GM23338 (cell line): ENCODE data around the gene ZNF560. TPM values are rescaled to one million over a fixed set of nuclear protein-coding genes. Genes with fewer than 3 reads are reported as not detected.

Experiments used
- ATAC-seq: fragments of 200-7000 bp; cut with Tn5 transposase; 3 replicates; pipeline ENCODE4 v1.9.1; 2020
- DNase-seq: peaks from one replicate; pipeline ENCODE4 v3.0.0-alpha.2; 2015; ENCODE audit warnings: low spot score
- H2AFZ ChIP-seq: fragments of 200-600 bp; sonication (generic); 2 replicates; pipeline ENCODE4 v1.8.0; 2016; ENCODE audit warnings: antibody characterized with exemption, mild to moderate bottlenecking, moderate library complexity
- H3F3A ChIP-seq: fragments of 200-600 bp; sonication (generic); replicated peaks from 2 replicates; pipeline ENCODE4 v1.8.0; 2017; ENCODE audit warnings: antibody characterized with exemption, mixed run types, low read depth
- H3K27ac ChIP-seq: fragments of 200-600 bp; sonication (generic); 2 replicates; pipeline ENCODE4 v1.6.1; 2016; ENCODE audit warnings: low read depth
- H3K27me3 ChIP-seq: fragments of 200-600 bp; sonication (generic); 2 replicates; pipeline ENCODE4 v1.8.0; 2016; ENCODE audit warnings: mild to moderate bottlenecking, mixed run types, moderate library complexity; ENCODE audit not compliant: insufficient read depth
- H3K36me3 ChIP-seq: fragments of 200-600 bp; sonication (generic); 2 replicates; pipeline ENCODE4 v1.8.0; 2016; ENCODE audit warnings: mild to moderate bottlenecking; ENCODE audit not compliant: insufficient read depth
- H3K4me1 ChIP-seq: fragments of 200-600 bp; sonication (generic); 2 replicates; pipeline ENCODE4 v1.8.0; 2016; ENCODE audit warnings: mild to moderate bottlenecking, moderate library complexity; ENCODE audit not compliant: insufficient read depth
- H3K4me2 ChIP-seq: fragments of 200-600 bp; sonication (generic); 2 replicates; pipeline ENCODE4 v1.7.1; 2017; ENCODE audit warnings: mixed run types
- H3K4me3 ChIP-seq: fragments of 200-600 bp; sonication (generic); 2 replicates; pipeline ENCODE4 v1.6.1; 2016; ENCODE audit warnings: mixed run types
- H3K79me2 ChIP-seq: fragments of 200-600 bp; sonication (generic); replicated peaks from 2 replicates; pipeline ENCODE4 v1.8.0; 2017; ENCODE audit warnings: mild to moderate bottlenecking; ENCODE audit not compliant: insufficient read depth
- H3K9me2 ChIP-seq: fragments of 200-600 bp; sonication (generic); 2 replicates; pipeline ENCODE4 v1.8.0; 2017; ENCODE audit not compliant: insufficient read depth
- H4K20me1 ChIP-seq: fragments of 200-600 bp; sonication (generic); replicated peaks from 2 replicates; pipeline ENCODE4 v1.8.0; 2017; ENCODE audit warnings: mild to moderate bottlenecking; ENCODE audit not compliant: insufficient read depth
- H3K27ac Mint-ChIP-seq: 2 replicates; pipeline ENCODE4 v1.8.0; 2020; ENCODE audit warnings: inconsistent platforms, mild to moderate bottlenecking, moderate library complexity, mixed read lengths
- H3K27me3 Mint-ChIP-seq: 3 replicates; pipeline ENCODE4 v1.8.0; 2022; ENCODE audit warnings: low read depth, mild to moderate bottlenecking, moderate library complexity, mixed read lengths, inconsistent platforms; ENCODE audit not compliant: insufficient read depth, poor library complexity
- H3K36me3 Mint-ChIP-seq: 3 replicates; pipeline ENCODE4 v1.8.0; 2021; ENCODE audit warnings: low read depth, mild to moderate bottlenecking, inconsistent platforms, moderate library complexity, mixed read lengths
- H3K4me1 Mint-ChIP-seq: 3 replicates; pipeline ENCODE4 v1.8.0; 2020; ENCODE audit warnings: mild to moderate bottlenecking, inconsistent platforms, mixed read lengths
- H3K4me3 Mint-ChIP-seq: 3 replicates; pipeline ENCODE4 v1.8.0; 2021; ENCODE audit warnings: moderate library complexity, mild to moderate bottlenecking, inconsistent platforms, mixed read lengths
- H3K9me3 Mint-ChIP-seq: 3 replicates; pipeline ENCODE4 v1.8.0; 2020; ENCODE audit warnings: moderate library complexity, mild to moderate bottlenecking, inconsistent platforms, mixed read lengths
- CREB1 ChIP-seq: fragments of 250-450 bp; sonication (Bioruptor Pico); IDR thresholded peaks from 2 replicates; pipeline ENCODE4 v1.5.0; 2020; ENCODE audit warnings: low read depth, mild to moderate bottlenecking, moderate library complexity
- EZH2 ChIP-seq: fragments of 200-600 bp; sonication (generic); IDR thresholded peaks from one replicate; pipeline ENCODE4 v1.8.0; 2017; ENCODE audit warnings: antibody characterized with exemption, mild to moderate bottlenecking, low read depth; ENCODE audit not compliant: unreplicated experiment
- JUNB ChIP-seq: IDR thresholded peaks from one replicate; pipeline ENCODE4 v1.6.1; 2016; ENCODE audit warnings: antibody characterized with exemption; ENCODE audit not compliant: unreplicated experiment
- NANOG ChIP-seq: IDR thresholded peaks from 2 replicates; pipeline ENCODE4 v1.6.1; 2016; ENCODE audit warnings: antibody characterized with exemption, borderline replicate concordance
- POLR2AphosphoS5 ChIP-seq: IDR thresholded peaks from 2 replicates; pipeline ENCODE4 v1.6.1; 2016; ENCODE audit warnings: antibody characterized with exemption, low read depth
- ZNF114 ChIP-seq: fragments of 250-450 bp; sonication (Bioruptor Pico); IDR thresholded peaks from 2 replicates; pipeline ENCODE4 v1.5.0; 2020; ENCODE audit warnings: mild to moderate bottlenecking, moderate library complexity
- ZNF331 ChIP-seq: fragments of 250-450 bp; sonication (Bioruptor Pico); IDR thresholded peaks from 2 replicates; pipeline ENCODE4 v1.5.0; 2020; ENCODE audit warnings: low read depth, mild to moderate bottlenecking, moderate library complexity
- polyA plus RNA-seq: library from polyadenylated mRNA; unstranded; fragments of >200 nt; fragmentation: Nextera tagmentation; extraction: Ambion mirVana; gene quantifications from 2 replicates; pipeline ENCODE4 v1.2.1, GENCODE V29; 2016
- total RNA-seq: library from RNA; depleted of rRNA; stranded (reverse); fragments of >200 nt; shearing (Covaris generic); gene quantifications from 2 replicates; pipeline ENCODE4 v1.2.3, GENCODE V29; 2014
- TF ChIP-seq, protein P1 (sequence below): IDR thresholded peaks from one replicate; pipeline ENCODE4 v1.6.1; 2018; ENCODE audit warnings: antibody characterized with exemption; ENCODE audit not compliant: unreplicated experiment
- TF ChIP-seq, protein P2 (sequence below): fragments of 250-450 bp; sonication (Bioruptor Pico); IDR thresholded peaks from 2 replicates; pipeline ENCODE4 v1.5.0; 2020; ENCODE audit warnings: mild to moderate bottlenecking, moderate library complexity
- TF ChIP-seq, protein P3 (sequence below): IDR thresholded peaks from 2 replicates; pipeline ENCODE4 v1.6.1; 2016; ENCODE audit warnings: antibody characterized with exemption

The ZNF560 gene
- total and polyA plus RNA-seq, 2 experiments from 2014 or later: 0.14 TPM; not detected in 1

DNA sequence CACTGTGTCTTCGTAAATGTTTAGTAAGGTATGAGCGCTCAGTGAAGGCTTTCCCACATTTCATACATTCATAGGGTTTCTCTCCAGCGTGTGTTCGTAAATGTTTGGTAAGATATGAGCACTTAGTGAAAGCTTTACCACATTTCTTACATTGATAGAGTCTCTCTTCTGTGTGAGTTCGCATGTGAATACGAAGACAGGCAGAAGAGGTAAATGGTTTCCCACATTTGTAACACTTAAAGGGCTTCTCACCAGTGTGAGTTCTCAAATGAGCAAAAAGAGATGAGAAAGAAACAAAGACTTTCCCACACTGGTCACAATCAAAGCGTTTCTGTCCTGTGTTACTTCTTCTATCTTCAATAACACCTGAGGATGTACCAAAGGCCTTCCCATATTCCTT is 31.3 kb downstream of the ZNF560 start (continued):
- TF ChIP-seq, protein P1, sequence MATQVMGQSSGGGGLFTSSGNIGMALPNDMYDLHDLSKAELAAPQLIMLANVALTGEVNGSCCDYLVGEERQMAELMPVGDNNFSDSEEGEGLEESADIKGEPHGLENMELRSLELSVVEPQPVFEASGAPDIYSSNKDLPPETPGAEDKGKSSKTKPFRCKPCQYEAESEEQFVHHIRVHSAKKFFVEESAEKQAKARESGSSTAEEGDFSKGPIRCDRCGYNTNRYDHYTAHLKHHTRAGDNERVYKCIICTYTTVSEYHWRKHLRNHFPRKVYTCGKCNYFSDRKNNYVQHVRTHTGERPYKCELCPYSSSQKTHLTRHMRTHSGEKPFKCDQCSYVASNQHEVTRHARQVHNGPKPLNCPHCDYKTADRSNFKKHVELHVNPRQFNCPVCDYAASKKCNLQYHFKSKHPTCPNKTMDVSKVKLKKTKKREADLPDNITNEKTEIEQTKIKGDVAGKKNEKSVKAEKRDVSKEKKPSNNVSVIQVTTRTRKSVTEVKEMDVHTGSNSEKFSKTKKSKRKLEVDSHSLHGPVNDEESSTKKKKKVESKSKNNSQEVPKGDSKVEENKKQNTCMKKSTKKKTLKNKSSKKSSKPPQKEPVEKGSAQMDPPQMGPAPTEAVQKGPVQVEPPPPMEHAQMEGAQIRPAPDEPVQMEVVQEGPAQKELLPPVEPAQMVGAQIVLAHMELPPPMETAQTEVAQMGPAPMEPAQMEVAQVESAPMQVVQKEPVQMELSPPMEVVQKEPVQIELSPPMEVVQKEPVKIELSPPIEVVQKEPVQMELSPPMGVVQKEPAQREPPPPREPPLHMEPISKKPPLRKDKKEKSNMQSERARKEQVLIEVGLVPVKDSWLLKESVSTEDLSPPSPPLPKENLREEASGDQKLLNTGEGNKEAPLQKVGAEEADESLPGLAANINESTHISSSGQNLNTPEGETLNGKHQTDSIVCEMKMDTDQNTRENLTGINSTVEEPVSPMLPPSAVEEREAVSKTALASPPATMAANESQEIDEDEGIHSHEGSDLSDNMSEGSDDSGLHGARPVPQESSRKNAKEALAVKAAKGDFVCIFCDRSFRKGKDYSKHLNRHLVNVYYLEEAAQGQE: no peak

DNA sequence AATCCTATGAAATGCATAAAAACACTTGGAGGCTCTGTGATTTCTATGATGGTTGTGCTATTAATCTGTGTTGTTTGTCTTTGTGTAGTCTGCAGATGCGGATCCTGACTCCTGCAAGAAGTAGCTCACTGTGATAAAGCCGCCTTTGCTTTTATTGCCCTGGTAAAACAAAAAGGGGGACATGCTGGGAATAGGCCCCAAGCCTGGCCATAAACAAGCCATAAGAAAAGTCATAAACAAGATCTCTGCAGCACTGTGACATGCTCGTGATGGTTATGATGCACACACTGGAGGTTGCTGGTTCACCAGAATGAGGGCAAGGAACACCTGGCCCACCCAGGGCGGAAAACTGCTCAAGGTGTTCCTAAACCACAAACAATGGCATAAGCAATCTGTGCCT is 36.5 kb downstream of the ZNF560 start:
- H3K36me3 ChIP-seq: no peaks in the 10 kb centered on the region
- no peak for DNase-seq
- H3K27ac ChIP-seq: no peak overlapping the region
- Mint-ChIP-seq H3K9me3 (peaks cover 98% of the 10 kb centered on the region), H3K4me1 (no peaks in the 10 kb centered on the region), H3K27ac (no peak overlapping the region), H3K4me3 (no peak overlapping the region), H3K27me3 (peaks cover 2% of the 10 kb centered on the region), H3K36me3 (peaks cover 19% of the 10 kb centered on the region)
- H3K4me1 ChIP-seq: no peaks in the 10 kb centered on the region
- H3K79me2 ChIP-seq: no peaks in the 10 kb centered on the region
- no peak overlapping the region for H3K4me2 ChIP-seq
- no peak overlapping the region for H3K4me3 ChIP-seq
- no peak overlapping the region for H2AFZ ChIP-seq
- ATAC-seq: no peak
- H3F3A ChIP-seq: no peaks in the 10 kb centered on the region
- H4K20me1 ChIP-seq: no peaks in the 10 kb centered on the region
- no peaks in the 10 kb centered on the region for H3K27me3 ChIP-seq
- no peaks in the 10 kb centered on the region for H3K9me2 ChIP-seq
- TF ChIP-seq, protein P2, sequence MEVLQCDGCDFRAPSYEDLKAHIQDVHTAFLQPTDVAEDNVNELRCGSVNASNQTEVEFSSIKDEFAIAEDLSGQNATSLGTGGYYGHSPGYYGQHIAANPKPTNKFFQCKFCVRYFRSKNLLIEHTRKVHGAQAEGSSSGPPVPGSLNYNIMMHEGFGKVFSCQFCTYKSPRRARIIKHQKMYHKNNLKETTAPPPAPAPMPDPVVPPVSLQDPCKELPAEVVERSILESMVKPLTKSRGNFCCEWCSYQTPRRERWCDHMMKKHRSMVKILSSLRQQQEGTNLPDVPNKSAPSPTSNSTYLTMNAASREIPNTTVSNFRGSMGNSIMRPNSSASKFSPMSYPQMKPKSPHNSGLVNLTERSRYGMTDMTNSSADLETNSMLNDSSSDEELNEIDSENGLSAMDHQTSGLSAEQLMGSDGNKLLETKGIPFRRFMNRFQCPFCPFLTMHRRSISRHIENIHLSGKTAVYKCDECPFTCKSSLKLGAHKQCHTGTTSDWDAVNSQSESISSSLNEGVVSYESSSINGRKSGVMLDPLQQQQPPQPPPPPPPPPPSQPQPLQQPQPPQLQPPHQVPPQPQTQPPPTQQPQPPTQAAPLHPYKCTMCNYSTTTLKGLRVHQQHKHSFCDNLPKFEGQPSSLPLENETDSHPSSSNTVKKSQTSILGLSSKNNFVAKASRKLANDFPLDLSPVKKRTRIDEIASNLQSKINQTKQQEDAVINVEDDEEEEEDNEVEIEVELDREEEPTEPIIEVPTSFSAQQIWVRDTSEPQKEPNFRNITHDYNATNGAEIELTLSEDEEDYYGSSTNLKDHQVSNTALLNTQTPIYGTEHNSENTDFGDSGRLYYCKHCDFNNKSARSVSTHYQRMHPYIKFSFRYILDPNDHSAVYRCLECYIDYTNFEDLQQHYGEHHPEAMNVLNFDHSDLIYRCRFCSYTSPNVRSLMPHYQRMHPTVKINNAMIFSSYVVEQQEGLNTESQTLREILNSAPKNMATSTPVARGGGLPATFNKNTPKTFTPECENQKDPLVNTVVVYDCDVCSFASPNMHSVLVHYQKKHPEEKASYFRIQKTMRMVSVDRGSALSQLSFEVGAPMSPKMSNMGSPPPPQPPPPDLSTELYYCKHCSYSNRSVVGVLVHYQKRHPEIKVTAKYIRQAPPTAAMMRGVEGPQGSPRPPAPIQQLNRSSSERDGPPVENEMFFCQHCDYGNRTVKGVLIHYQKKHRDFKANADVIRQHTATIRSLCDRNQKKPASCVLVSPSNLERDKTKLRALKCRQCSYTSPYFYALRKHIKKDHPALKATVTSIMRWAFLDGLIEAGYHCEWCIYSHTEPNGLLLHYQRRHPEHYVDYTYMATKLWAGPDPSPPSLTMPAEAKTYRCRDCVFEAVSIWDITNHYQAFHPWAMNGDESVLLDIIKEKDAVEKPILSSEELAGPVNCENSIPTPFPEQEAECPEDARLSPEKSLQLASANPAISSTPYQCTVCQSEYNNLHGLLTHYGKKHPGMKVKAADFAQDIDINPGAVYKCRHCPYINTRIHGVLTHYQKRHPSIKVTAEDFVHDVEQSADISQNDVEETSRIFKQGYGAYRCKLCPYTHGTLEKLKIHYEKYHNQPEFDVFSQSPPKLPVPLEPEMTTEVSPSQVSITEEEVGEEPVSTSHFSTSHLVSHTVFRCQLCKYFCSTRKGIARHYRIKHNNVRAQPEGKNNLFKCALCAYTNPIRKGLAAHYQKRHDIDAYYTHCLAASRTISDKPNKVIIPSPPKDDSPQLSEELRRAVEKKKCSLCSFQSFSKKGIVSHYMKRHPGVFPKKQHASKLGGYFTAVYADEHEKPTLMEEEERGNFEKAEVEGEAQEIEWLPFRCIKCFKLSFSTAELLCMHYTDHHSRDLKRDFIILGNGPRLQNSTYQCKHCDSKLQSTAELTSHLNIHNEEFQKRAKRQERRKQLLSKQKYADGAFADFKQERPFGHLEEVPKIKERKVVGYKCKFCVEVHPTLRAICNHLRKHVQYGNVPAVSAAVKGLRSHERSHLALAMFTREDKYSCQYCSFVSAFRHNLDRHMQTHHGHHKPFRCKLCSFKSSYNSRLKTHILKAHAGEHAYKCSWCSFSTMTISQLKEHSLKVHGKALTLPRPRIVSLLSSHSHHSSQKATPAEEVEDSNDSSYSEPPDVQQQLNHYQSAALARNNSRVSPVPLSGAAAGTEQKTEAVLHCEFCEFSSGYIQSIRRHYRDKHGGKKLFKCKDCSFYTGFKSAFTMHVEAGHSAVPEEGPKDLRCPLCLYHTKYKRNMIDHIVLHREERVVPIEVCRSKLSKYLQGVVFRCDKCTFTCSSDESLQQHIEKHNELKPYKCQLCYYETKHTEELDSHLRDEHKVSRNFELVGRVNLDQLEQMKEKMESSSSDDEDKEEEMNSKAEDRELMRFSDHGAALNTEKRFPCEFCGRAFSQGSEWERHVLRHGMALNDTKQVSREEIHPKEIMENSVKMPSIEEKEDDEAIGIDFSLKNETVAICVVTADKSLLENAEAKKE: no peak
- TF ChIP-seq ZNF114 (CRISPR knock-in tag) (no peak), CREB1 (CRISPR knock-in tag) (no peak), ZNF331 (no peak), NANOG (no peak), POLR2AphosphoS5 (no peak), EZH2 (no peak), JUNB (no peak)
- TF ChIP-seq, protein P3, sequence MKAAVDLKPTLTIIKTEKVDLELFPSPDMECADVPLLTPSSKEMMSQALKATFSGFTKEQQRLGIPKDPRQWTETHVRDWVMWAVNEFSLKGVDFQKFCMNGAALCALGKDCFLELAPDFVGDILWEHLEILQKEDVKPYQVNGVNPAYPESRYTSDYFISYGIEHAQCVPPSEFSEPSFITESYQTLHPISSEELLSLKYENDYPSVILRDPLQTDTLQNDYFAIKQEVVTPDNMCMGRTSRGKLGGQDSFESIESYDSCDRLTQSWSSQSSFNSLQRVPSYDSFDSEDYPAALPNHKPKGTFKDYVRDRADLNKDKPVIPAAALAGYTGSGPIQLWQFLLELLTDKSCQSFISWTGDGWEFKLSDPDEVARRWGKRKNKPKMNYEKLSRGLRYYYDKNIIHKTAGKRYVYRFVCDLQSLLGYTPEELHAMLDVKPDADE: no peak
- TF ChIP-seq, protein P1: no peak
